MCF 10A (cell line): ENCODE measurements around the gene MPC1. TPM values are rescaled to one million over a fixed set of nuclear protein-coding genes. Genes with fewer than 3 reads are reported as not detected.
"Not testable (repeated sequence)": the region's sequence is repeated elsewhere in the genome, so short reads cannot be mapped to it uniquely, and the experiment has no call there.

Experiments
- BruUV-seq: library from RNA; stranded (reverse); fragments of 400-500 nt; replicated peaks from 2 replicates; lab custom pipeline; 2021; lab: Mats Ljungman, UMichigan
- CTCF ChIA-PET: fragments of 300-600 bp; sonication (Branson Sonifier 250); formaldehyde crosslinking; extraction: SDS; loops from one replicate; lab custom pipeline; 2021; ENCODE audit warnings: antibody characterized with exemption, inconsistent platforms; lab: Yijun Ruan, JAX
- POLR2A ChIA-PET: fragments of 300-600, 350-650 bp; sonication (Branson Sonifier 250); formaldehyde crosslinking; extraction: SDS; loops from one replicate; lab custom pipeline; 2020; ENCODE audit warnings: antibody characterized with exemption, inconsistent platforms; lab: Yijun Ruan, JAX
- DNase-seq: peaks from one replicate; pipeline ENCODE4 v3.0.0-alpha.2; 2018; ENCODE audit not compliant: unreplicated experiment
- H3K27ac Mint-ChIP-seq: one replicate; pipeline ENCODE4 v1.8.0; 2022; ENCODE audit warnings: mild to moderate bottlenecking, low read depth, mixed read lengths; ENCODE audit not compliant: unreplicated experiment
- H3K27me3 Mint-ChIP-seq: one replicate; pipeline ENCODE4 v1.8.0; 2022; ENCODE audit warnings: mixed read lengths; ENCODE audit not compliant: insufficient read depth, unreplicated experiment
- H3K36me3 Mint-ChIP-seq: one replicate; pipeline ENCODE4 v1.8.0; 2022; ENCODE audit warnings: mild to moderate bottlenecking, moderate library complexity, mixed read lengths; ENCODE audit not compliant: insufficient read depth, unreplicated experiment
- H3K4me1 Mint-ChIP-seq: one replicate; pipeline ENCODE4 v1.8.0; 2022; ENCODE audit warnings: mixed read lengths; ENCODE audit not compliant: insufficient read depth, unreplicated experiment
- H3K4me3 Mint-ChIP-seq: one replicate; pipeline ENCODE4 v1.8.0; 2022; ENCODE audit warnings: mild to moderate bottlenecking, moderate library complexity, mixed read lengths; ENCODE audit not compliant: unreplicated experiment
- H3K9me3 Mint-ChIP-seq: one replicate; pipeline ENCODE4 v1.8.0; 2022; ENCODE audit warnings: mixed read lengths; ENCODE audit not compliant: unreplicated experiment
- CTCF ChIP-seq: fragments of 200-600 bp; IDR thresholded peaks from one replicate; pipeline ENCODE4 v1.8.0; 2022; ENCODE audit warnings: antibody characterized with exemption, mild to moderate bottlenecking; ENCODE audit not compliant: unreplicated experiment
- intact Hi-C: fragments of 100-400 bp; cut with micrococcal nuclease; formaldehyde crosslinking; loops from 2 replicates; pipeline ENCODE4 v1.14.1; 2022
- total RNA-seq: library from RNA; stranded (reverse); gene quantifications from 2 replicates; pipeline ENCODE4 v1.2.3, GENCODE V29; 2022

MPC1 gene
- total RNA-seq, 1 experiment from 2014 or later = 33.1 TPM

GRCh38 chr6:166400649-166401250 lies 18.0 kb upstream of the MPC1 start:
- not testable (repeated sequence) for H3K4me3 Mint-ChIP-seq

GRCh38 chr6:166400181-166400580 lies 17.4 kb upstream of the MPC1 start:
- Mint-ChIP-seq H3K27me3 (no peaks in the 10 kb centered on the region), H3K36me3 (no peaks in the 10 kb centered on the region), H3K27ac (no peak overlapping the region), H3K4me3 (no peak overlapping the region), H3K4me1 (peaks cover 8% of the 10 kb centered on the region), H3K9me3 (peaks cover 7% of the 10 kb centered on the region)
- no TSS peak for BruUV-seq
- CTCF ChIA-PET = interaction anchor here (0.5 to 9.9 kb wide), 30 partner anchors 8 to 1474 kb away, joined by 3 to 119 read pairs (median 4); partner anchors contain the start of gene C6orf118
- POLR2A ChIA-PET = interaction anchor here (1.0 kb wide), 1 partner anchor 124 kb away, joined by 3 read pairs; no protein-coding TSS in a partner anchor
- intact Hi-C loops = no loop called here
- DNase-seq = no peak
- no peak for TF ChIP-seq CTCF

More at GRCh38 chr6:166400649-166401250, 18.0 kb upstream of the MPC1 start:
- DNase-seq = peak; percentile 70
- H3K27ac Mint-ChIP-seq, H3K27me3 Mint-ChIP-seq, H3K36me3 Mint-ChIP-seq, H3K4me1 Mint-ChIP-seq, BruUV-seq, H3K9me3 Mint-ChIP-seq: not testable (repeated sequence)
- POLR2A ChIA-PET = interaction anchor here (0.7 to 1.3 kb wide), 3 partner anchors 19 to 124 kb away, joined by 3 to 4 read pairs (median 4); no protein-coding TSS in a partner anchor
- CTCF ChIA-PET = interaction anchor here (0.5 to 9.9 kb wide), 33 partner anchors 9 to 1474 kb away, joined by 3 to 119 read pairs (median 4); no protein-coding TSS in a partner anchor
- TF ChIP-seq CTCF = peak; percentile 68
- intact Hi-C loops = loop anchor here (1.0 kb wide), 2 partner anchors 125 to 243 kb away; no protein-coding TSS in a partner anchor

GRCh38 chr6:166398348-166398747 lies 15.6 kb upstream of the MPC1 start:
- Mint-ChIP-seq H3K27ac (no peak overlapping the region), H3K36me3 (no peaks in the 10 kb centered on the region), H3K4me1 (peaks cover 8% of the 10 kb centered on the region), H3K9me3 (peaks cover 7% of the 10 kb centered on the region), H3K27me3 (no peaks in the 10 kb centered on the region), H3K4me3 (no peak overlapping the region)
- CTCF ChIA-PET = interaction anchor here (0.6 to 9.9 kb wide), 5 partner anchors 10 to 123 kb away, joined by 3 to 119 read pairs (median 8); no protein-coding TSS in a partner anchor
- intact Hi-C loops = no loop called here
- no TSS peak for BruUV-seq
- no peak for DNase-seq
- POLR2A ChIA-PET = interaction anchor here (0.6 to 1.2 kb wide), 2 partner anchors 17 to 56 kb away, joined by 3 read pairs; partner anchors contain the start of gene SFT2D1
- no peak for TF ChIP-seq CTCF

- no TSS peak for BruUV-seq
- DNase-seq = no peak
- peaks cover 7% of the 10 kb centered on the region for H3K9me3 Mint-ChIP-seq
- no peaks in the 10 kb centered on the region for H3K36me3 Mint-ChIP-seq
- ChIA-PET CTCF (interaction anchor here (0.6 to 9.9 kb wide), 4 partner anchors 16 to 127 kb away, joined by 4 to 119 read pairs (median 16); no protein-coding TSS in a partner anchor), POLR2A (interaction anchor here (0.6 kb wide), 1 partner anchor 16 kb away, joined by 3 read pairs; no protein-coding TSS in a partner anchor)
- no peak overlapping the region for H3K4me3 Mint-ChIP-seq
- H3K27ac Mint-ChIP-seq = no peak overlapping the region
- peaks cover 1% of the 10 kb centered on the region for H3K27me3 Mint-ChIP-seq
- intact Hi-C loops = no loop called here
- peaks cover 5% of the 10 kb centered on the region for H3K4me1 Mint-ChIP-seq
- no peak for TF ChIP-seq CTCF
Measured at GRCh38 chr6:166397849-166398248, 15.1 kb upstream of the MPC1 start.
